Activated CD8-positive, alpha-beta memory T cell treated with anti-CD3 and anti-CD28 coated beads, Interleukin-2, amount 50 U/mL, for 4 hours (primary cell): ENCODE results near the gene TLR7.

Experiments
- DNase-seq: peaks from one replicate; pipeline ENCODE4 v3.0.0-alpha.2; 2020

Gene TLR7

GRCh38 chrX:12891915-12892506 lies 25.1 kb downstream of the TLR7 start:
- DNase-seq = no peak

- DNase-seq = no peak
Observed at GRCh38 chrX:12892716-12893115, 25.8 kb downstream of the TLR7 start.

- DNase-seq = peak; percentile 49
Observed at GRCh38 chrX:12894074-12895030, 27.5 kb downstream of the TLR7 start.

- DNase-seq = no peak
Observed at GRCh38 chrX:12895866-12896265, 29.0 kb downstream of the TLR7 start.

- DNase-seq = no peak
Observed at GRCh38 chrX:12896935-12897334, 30.1 kb downstream of the TLR7 start.

- DNase-seq = no peak
Observed at GRCh38 chrX:12898073-12898472, 31.2 kb downstream of the TLR7 start.

- DNase-seq = no peak
Observed at GRCh38 chrX:12899506-12899905, 32.6 kb downstream of the TLR7 start.

- peak; percentile 70 for DNase-seq
Observed at GRCh38 chrX:12901486-12901885, 34.6 kb downstream of the TLR7 start.

- DNase-seq = no peak
Observed at GRCh38 chrX:12903646-12904045, 36.8 kb downstream of the TLR7 start.

- no peak for DNase-seq
Observed at GRCh38 chrX:12906046-12906761, 39.3 kb downstream of the TLR7 start, which contains the start of gene TLR8. Gene TLR8, plus strand, starts transcription at chrX:12906620. Its CDS starts 87 bp downstream, at chrX:12906707.

- no peak for DNase-seq
Observed at GRCh38 chrX:12910423-12911121, 43.7 kb downstream of the TLR7 start.

GRCh38 chrX:12911122-12911470 lies 44.2 kb downstream of the TLR7 start:
- no peak for DNase-seq

- no peak for DNase-seq
Observed at GRCh38 chrX:12912791-12913482, 46.1 kb downstream of the TLR7 start.

- DNase-seq = no peak
Observed at GRCh38 chrX:12917753-12918152, 50.9 kb downstream of the TLR7 start.

GRCh38 chrX:12919051-12919450 lies 52.2 kb downstream of the TLR7 start:
- DNase-seq = no peak

GRCh38 chrX:12919620-12920019 lies 52.7 kb downstream of the TLR7 start:
- no peak for DNase-seq

- no peak for DNase-seq
Observed at GRCh38 chrX:12920990-12921389, 54.1 kb downstream of the TLR7 start.

GRCh38 chrX:12921886-12922598 lies 55.2 kb downstream of the TLR7 start:
- DNase-seq = no peak

GRCh38 chrX:12922599-12922919 lies 55.7 kb downstream of the TLR7 start:
- no peak for DNase-seq

- DNase-seq = no peak
Observed at GRCh38 chrX:12929701-12930100, 62.8 kb downstream of the TLR7 start.

GRCh38 chrX:12930150-12930549 lies 63.3 kb downstream of the TLR7 start:
- no peak for DNase-seq

GRCh38 chrX:12932244-12932643 lies 65.4 kb downstream of the TLR7 start:
- DNase-seq = no peak
